HG03060 (cell line): Measurements from ENCODE around the gene CYTH2.

Experiments used
- ATAC-seq: cut with Tn5 transposase; IDR thresholded peaks from one replicate; pipeline ENCODE4 v1.9.1; 2021; ENCODE audit warnings: low read depth, moderate number of reproducible peaks; ENCODE audit not compliant: unreplicated experiment

Gene CYTH2

DNA sequence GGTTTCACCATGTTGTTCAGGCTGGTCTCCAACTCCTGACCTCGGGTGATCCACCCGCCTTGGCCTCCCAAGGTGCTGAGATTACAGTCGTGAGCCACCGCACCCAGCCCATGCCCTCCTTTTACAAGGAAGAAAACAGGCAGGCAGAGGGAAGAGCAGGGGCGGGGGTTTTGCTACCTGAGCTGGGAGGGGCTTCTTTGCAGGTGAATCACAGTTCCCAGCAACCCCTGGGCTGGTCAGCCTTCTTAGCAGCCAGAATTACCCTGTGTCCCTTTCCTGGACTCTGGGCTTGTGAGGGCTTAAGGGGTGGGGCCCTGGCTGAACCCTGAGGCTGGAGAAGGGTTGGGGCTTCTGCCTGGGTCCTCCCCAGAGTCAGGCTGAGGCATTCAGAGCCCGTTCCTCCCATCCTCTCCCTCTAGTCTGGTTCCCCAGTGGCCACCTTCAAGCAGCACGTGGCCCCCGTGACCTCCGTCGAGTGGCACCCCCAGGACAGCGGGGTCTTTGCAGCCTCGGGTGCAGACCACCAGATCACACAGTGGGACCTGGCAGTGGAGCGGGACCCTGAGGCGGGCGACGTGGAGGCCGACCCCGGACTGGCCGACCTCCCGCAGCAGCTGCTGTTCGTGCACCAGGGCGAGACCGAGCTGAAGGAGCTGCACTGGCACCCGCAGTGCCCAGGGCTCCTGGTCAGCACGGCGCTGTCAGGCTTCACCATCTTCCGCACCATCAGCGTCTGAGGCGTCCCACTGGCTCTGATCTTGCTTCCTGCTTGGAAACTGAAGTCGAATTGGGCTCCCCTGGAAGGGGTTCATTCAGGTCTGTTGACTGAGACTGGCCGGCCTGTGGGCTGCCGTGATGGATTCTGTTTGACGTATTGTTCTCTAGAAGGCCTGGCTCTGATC, 16.6 kb upstream of the CYTH2 start:
- ATAC-seq = no peak

DNA sequence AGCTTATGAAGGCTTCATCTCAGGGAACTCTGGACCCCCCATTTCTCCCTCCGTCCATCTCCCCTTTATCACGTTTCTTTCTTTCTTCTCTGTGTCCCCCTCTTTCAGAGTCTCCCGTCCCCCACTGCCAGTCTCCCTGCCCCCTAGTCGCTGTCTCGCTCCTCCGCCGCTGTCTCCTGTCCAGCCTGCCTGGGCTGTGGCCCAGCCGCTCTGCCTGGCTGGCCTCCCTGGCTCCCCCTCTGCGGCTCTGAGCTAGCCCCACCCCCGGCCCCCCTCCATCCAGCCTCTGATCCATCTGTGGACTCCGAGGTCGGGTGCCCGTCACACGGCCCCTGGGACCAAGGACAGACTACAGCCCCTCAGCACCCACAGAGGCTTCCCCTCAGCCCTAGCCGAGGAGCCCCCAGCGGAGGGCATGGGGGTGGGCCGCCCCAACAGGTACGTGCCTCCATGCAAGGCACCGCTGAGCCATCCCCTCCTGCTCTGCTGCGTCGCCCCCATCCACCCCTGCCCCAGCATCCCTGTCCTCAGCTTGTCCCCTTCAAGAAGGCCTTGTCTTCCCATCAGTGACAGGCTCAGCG, 14.9 kb upstream of the CYTH2 start:
- no peak for ATAC-seq

DNA sequence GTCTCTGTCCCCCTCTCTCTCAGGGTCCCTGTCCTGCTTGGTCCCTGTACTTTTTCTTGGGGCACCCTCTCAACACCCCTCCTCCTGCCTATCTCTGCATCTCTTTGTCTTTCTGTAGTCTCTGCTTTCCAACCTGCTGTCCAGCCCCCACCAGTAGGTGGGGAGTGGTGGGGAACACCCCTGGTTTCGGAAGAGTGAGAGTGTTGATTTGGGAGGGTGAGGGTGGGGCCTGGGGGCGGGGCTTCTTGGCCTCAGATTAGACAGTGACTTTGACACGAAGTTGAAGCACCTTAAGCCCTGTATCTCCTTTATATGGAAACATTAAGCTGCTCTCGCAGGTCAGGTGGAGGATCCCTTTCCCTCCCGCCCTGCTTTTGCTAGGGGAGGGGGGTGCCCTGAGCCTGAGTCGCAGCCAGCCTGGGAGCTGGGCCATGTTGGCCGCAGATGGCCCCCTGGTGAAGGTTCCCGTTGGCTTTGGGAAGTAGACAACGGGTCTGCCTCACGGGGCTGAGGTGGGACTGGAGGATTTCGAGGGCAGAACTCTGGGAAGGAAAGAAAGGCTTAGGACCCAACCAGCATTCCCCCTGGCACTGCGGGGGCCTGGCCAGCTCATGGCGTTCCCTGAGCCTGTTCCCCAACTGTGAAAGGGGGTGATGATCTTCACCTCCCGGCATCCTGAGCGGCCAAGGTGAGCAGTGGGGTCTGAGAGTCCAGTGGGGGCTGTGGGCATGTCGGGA, 13.8 kb upstream of the CYTH2 start, which contains the start of gene KCNJ14:
Gene KCNJ14 (plus strand): TSS at position 404 of the 737 bp plus-strand sequence. CDS start 6,151 bp downstream, outside the sequence.
- no peak for ATAC-seq

DNA sequence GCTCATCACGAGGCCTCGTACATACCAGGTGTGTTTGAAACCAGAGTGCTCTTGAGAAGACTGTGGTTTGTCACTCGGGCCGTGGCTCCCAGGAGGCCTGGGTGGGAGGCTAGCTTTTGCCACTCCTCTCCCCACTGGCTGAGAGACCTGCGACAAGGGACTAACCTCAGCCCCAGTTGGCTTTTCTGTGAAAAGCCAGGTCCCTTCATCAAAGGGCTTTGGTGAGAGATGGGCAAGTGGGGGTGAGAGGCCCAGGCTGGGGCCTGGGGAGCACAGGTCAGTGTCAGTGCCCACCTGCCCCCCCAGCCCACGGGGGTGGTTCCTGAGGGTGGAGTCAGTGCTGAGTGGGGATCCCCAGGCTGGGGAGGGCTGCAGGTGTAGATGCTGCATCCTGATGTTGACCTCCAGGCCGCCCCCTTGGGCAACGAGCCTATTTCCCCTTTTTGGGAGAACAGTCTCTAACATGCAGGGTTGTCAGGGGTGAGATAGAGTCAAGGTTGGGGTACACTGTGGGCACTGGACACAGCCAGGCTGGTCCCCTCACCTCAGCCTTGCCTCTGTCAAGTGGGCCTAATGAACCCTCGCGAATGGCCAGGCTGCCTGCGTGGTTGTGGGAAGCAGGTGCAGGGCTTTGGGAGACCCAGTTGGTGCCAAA, 13.1 kb upstream of the CYTH2 start:
- no peak for ATAC-seq

DNA sequence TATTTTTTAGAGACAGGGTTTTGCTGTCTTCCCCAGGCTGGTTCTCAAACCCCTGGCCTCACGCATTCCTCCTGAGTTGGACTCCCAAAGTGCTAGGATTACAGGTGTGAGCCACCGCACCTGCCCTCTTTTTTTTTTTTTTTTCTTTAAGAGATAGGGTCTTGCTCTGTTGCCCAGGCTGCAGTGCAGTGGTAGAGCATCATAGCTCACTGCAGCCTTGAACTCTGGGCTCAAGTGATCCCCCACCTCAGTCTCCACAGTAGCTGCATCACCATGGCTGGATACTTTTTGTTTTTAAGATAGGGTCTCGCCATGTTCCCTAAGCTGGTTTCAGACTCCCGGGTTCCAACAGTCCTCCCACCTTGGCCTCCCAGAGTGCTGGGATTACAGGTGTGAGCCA, 12.3 kb upstream of the CYTH2 start:
- no peak for ATAC-seq

DNA sequence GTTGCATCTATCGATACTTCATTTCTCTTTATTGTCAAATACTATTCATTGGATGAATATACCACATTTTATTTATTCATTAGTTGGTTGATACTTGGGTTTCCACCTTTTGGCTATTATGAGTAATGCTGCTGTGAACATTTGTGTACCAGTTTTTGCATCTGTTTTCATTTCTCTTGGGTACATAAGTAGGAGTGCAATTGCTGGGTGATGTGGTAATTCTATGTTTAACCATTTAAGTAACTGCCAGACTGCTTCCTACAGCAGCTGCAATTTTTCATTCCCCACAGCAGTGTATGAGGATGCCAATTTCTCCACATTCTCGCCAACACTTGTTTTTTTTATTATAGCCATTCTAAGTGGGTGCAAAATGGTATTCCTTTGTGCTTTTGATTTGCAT, 11.2 kb upstream of the CYTH2 start:
- no peak for ATAC-seq

DNA sequence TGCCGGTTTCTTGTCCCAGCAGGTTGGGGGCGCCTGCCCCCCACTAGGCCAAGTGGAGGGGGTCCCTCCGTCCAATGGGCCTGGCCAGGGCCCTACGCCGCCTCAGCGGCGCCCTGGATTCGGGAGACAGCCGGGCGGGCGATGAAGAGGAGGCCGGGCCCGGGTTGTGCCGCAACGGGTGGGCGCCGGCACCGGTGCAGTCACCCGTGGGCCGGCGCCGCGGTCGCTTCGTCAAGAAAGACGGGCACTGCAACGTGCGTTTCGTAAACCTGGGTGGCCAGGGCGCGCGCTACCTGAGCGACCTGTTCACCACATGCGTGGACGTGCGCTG, 7.6 kb upstream of the CYTH2 start:
- ATAC-seq = no peak

DNA sequence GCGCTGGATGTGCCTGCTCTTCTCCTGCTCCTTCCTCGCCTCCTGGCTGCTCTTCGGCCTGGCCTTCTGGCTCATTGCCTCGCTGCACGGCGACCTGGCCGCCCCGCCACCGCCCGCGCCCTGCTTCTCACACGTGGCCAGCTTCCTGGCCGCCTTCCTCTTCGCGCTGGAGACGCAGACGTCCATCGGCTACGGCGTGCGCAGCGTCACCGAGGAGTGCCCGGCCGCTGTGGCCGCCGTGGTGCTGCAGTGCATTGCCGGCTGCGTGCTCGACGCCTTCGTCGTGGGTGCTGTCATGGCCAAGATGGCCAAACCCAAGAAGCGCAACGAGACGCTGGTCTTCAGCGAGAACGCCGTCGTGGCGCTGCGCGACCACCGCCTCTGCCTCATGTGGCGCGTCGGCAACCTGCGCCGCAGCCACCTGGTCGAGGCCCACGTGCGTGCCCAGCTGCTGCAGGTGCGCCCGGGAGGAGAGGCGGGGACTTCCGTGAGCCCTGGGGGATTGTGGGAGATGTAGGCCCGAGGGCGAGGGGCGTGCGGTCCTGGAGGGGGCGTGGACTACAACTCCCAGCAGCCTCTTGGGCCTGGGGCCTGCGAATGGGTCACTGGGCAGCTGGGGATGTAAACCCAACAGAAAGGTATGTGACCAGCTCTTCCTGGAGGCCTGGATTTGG, 7.0 kb upstream of the CYTH2 start:
- no peak for ATAC-seq

DNA sequence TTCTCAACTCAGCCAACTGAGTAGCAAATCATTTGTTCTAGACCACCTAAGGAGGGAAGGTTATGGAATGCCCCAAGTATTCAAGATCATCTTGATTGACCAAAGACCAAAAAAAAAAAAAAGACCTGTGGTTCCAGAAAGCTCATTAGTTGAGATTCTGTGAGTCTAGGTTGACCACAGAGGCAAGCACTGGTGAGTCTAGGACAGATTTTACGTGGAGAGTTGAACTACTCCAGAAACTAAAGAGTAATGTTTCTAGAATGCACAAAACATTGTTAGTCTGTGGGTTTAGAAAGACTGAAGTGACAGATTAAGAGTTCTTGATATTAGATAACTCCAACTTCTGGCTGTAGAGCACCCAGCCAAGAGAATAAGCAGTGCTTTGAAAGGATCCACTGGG, 4.0 kb upstream of the CYTH2 start:
- no peak for ATAC-seq

DNA sequence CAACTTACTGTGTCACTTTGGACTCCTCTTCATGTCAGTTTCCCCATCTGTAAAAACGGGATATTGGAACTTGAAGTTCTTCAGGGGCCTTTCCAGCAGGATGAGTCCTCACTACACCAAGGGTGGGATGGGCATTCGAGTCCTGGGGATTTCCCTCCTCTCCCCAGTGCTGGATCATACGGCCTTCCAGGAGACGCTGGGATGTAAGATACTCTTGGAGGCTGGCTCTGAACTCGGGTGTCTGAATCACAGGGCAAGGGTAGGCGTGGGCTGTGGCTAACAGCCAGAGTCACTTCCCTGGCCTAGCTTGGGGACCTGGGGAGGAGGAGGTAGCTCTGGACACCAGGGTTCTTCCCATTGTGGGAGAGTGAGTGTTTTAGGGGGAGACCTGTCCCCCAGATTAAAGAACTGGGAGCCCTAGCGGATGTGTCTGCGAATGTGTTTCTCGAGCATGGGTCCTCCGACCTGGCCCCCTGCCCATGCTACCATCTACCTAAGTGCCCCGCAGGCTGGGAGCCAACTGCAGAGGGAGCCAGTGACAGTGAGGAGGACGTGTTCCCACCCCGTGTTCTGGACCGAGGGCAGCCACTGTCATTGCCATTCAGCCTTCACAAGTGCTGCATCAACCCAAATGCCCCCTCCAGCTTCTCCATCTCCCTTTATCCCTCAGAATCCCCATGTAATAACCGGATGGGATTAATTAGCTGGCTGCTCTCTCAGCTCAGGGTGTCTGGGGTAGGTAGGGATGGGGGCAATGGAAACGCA, 2.4 kb upstream of the CYTH2 start:
- no peak for ATAC-seq

DNA sequence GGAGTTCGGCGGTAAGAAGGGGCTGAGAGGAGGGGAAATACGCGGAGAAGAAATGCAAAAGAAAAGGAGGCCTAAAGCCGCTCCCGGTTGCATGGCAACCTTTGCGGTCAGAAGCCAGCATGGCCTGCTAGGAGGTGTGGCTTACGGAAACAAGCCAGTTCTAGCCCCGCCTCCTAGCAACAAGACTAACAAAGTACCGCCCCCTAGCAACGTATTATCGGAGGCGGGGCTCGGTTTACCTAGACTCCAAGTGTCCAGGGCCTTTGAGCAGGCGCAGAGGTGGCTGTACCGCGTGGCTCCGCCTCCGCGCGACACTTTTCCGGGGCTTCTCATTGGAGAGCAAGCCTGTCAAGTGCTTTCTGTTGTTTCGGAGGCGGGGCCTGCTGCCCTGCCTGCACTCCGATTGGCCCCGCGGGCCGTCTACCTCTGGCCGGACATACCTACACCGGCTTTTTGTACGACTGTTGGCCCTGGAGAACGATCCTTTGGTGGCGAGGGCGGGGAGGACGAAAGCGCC, 339 bp upstream of the CYTH2 start:
- peak; percentile 85 for ATAC-seq

DNA sequence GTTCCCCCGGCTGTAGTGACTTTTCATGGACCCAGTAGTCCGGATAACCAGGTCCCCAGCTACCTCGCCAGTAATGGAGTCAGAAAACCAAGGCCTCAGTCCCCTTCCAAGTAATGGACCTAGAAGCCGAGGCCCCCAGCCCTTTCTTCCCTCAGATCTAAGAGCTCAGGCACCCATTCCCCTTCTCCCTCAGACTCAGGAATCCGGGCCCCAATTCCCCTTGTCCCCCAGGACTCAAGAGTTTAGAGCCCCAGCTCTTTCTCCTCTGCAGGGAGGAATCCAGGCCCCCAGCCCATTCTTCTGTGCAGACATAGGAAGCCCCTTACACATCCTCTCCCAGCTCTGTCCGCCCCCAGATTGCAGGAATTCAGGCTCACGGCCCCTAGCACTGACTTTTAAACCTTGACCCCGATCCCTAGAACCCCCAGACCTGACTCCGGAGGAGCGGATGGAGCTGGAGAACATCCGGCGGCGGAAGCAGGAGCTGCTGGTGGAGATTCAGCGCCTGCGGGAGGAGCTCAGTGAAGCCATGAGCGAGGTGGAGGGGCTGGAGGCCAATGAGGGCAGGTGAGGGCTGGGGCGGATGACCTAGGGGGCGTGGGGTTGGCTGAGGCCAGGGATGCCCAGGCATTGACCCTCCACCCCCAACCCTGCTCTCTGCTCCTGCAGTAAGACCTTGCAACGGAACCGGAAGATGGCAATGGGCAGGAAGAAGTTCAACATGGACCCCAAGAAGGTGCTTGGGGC, 938 bp downstream of the CYTH2 start:
- ATAC-seq = no peak

DNA sequence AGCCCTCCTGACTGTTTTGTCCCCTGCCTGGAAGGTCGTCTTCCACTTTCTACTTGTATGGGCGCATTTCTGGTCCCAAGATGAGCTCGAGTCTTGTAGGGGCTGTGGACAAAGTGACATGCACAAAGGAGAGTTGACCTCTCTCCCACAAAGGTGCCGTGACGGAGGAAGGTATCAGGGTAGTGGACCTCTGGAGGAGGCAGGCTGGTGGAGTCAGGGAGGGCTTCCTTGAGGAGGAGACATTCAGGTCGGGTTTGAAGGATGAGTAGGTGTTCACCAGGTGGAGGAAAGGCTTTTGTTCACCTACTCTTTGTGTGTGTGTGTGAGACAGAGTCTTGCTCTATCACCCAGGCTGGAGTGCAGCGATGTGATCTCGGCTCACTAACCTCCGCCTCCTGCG, 1.7 kb downstream of the CYTH2 start:
- ATAC-seq = no peak

DNA sequence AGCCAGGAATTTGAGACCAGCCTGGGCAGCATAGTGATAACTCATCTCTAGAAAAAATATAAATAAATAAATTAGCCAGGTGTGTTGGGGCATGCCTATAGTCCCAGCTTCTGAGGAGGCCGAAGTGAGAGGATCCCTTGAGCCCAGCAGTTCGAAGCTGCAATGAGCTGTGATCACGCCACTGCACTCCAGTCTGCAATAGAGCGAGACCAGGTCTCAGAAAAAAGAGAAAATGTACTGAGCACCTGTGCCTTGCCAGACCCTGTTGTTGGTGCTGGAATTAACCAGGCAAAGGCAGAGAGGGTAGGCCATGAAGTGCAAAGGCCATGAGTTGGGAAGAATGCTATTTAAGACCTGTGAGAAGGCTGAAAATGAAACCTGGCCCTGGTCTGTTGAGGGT, 2.7 kb downstream of the CYTH2 start:
- ATAC-seq = no peak

DNA sequence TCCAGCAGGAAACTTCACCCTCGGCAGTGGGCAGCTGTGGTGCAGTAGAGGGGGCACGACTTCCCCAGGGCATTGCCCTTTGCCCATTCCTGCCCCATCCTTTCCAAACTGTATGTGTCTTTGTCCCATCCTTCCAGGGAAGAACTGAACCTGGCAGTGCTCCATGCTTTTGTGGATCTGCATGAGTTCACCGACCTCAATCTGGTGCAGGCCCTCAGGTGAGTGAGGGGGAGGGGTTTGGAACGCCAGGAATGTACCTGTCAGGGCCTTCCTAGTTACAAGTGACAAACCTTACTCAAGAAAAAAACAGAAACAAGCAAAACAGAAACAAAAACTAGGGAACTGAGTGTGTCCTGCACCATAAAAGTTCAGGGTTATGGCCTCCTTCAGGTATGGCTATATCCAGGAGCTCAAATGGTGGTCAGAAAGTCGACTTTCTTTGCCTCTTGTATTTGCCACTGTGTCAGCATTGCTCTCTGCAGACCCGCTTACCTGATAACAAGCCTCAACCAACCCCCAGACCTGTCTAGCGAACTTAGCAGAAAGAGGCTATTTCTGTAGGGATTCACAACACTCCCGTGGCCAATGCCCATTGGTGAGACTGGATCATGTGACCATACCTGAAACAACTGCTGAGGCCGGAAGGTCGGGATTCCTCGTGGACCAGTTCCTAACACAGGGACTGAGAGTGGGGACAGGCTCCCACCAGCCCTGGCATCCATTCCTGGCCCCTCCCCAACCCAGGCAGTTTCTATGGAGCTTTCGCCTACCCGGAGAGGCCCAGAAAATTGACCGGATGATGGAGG, 4.2 kb downstream of the CYTH2 start:
- ATAC-seq = no peak

DNA sequence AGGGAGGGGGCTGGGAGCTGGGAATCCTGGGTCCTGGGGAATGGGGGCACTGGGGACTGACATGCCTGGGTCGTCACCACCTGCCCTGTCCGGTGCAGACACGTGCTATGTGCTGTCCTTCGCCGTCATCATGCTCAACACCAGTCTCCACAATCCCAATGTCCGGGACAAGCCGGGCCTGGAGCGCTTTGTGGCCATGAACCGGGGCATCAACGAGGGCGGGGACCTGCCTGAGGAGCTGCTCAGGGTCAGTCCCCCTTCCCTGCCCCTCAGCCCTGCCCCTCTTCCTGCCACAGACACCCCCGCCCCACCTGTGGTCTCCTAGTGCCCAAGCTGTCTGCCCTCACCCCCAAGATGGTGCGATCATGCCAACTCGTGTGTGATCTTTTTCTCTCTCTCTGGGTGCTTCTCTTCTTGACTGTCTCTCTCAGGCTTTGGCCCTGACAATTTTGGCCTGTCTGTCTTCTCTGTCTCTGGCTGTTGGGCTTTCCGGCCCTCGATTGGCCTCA, 5.0 kb downstream of the CYTH2 start:
- no peak for ATAC-seq

DNA sequence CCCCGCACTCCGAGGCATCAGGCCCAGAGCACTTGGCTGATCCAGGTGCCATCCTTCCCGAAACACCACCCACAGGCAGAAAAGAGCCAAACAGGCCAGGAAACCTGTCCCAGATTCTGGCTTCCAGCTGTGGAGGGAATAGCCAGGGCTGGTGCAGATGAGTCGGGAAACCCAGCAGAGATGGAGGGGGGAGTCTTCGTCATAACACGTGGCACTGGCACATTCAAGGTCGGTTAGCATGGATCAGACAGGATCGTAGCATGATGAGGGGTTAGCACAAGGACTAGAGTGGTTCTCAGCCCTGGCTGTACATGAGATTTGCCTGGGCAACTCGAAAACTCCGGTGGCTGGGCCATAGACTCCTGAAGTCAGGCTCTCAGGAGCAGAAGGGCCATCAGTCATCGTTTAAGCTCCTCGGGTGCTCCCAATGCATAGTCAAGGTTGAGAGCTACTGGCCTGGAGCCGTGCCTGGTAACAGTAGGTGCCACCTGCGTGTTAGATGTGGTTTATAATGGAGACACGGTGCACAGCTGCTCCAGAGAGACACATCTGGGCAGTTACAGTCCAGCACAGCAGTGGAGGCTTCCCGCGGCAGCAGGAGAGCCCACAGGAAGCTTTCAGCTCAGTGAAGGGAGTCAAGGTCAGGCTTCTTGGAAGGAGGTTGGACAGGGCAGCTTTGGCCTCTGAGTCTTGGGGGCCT, 6.3 kb downstream of the CYTH2 start:
- ATAC-seq = no peak
